Stimulated activated CD4-positive, alpha-beta T cell treated with anti-CD3 and anti-CD28 coated beads, Interleukin-1b, Interleukin-23, amount 100 ng/mL, for 1 hour (primary cell): ENCODE measurements around the gene PER3.
"Not testable (repeated sequence)": the region's sequence is repeated elsewhere in the genome, so short reads cannot be mapped to it uniquely, and the experiment has no call there.

ENCODE experiments used
- DNase-seq, 2 donors: peaks; one replicate each; pipeline ENCODE4 v3.0.0-alpha.2; 2020; ENCODE audit warnings: low read depth in 2 of 2

Gene PER3

GRCh38 chr1:7778133-7778628 is 5.9 kb upstream of the PER3 start:
- DNase-seq = no peak

DNA sequence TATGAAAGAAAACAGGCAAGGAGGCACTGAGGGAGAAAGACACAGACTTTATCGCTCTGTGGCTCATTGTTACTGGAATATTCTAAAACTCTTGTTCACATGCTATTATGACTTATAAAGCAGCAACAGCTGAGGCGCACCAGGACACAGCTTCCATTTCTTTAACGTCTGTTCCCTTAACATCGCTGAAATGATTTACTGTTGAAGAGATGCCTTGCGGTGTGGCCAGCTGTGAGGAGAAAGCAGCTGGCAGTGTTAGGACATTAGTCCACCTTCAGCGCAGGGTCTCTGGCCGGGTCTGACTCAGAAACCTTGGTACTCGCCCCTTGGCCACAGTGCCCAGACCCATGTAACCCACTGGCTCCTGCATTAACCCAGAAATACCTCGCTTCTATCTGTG is 3.1 kb upstream of the PER3 start:
- no peak for DNase-seq

GRCh38 chr1:7781501-7781900 is 2.6 kb upstream of the PER3 start:
- DNase-seq = no peak

DNA sequence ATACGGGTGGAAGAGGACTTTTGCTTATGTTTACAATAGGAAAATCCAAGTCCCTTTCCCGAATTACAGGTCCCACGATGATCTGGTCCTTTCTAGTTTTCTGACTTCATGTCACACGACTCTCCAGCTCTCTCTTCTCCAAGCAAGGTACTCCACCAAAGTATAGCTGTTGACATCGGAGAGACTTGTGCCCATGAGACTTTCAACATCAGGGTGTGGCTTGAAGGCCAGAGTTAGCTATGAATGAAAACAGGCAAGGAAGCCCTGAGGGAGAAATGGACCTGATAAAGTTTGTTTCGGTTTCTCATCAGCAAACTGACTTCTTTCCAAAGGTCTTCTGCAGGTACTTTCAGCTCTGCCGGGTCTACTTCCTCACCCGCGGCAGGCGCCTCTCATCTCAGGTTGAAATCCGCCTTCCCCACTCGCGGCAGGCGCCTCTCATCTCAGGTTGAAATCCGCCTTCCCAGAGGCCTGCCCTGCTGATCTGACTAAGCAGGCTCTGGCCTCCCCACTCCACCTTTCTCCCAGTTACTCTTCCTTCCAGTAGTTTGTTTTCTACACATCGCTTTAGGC is 2.1 kb upstream of the PER3 start:
- DNase-seq = no peak

DNA sequence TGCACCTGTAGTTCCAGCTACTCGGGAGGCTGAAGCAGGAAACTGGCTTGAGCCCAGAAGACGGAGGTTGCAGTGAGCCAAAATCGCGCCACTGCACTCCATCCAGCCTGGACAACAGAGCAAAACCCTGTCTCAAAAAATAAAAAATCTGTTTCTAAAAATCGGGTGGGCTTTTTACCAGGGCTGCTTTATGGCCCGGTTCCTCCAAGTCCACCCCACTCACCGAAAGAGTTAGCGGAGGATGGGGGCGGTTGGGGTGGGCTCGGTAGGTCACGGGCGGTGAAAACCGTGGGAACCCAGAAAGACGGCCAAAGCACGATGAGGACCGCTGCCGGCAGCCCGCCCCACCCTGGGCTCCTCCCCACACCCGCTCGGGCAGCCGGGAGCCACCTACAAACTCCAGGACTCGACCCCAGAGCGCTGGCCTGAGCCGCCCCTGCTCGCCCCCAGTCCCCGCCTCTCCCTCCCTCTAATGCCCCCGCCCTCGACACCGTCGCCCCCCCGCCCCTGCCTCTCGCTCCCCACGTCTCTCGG is 846 bp upstream of the PER3 start:
- peak in 1 of 2 donors; percentile 14 for DNase-seq

DNA sequence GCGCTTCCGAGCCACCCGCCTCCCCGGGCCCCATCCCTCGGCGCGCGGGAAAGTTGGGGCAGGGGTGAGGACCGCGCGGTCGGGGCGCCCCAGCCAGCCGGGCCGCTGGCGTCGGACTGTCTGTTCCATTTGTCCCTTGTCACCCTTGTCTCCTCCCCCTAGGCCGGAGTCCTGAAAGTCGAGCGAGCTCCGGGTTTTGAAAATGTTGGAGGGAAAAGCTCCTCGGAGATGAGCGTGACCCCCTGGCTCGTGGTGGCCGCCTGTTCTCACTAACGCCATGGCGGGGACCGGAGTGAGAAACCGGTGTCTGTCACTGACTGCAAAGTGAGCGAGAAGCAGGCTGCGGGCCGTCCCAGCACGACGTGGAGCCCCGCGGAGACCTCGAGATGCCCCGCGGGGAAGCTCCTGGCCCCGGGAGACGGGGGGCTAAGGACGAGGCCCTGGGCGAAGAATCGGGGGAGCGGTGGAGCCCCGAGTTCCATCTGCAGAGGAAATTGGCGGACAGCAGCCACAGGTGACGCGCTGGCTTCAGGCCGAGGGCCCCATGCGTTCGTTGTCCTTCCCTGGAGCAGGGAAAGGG is 491 bp downstream of the PER3 start:
- DNase-seq = no peak

DNA sequence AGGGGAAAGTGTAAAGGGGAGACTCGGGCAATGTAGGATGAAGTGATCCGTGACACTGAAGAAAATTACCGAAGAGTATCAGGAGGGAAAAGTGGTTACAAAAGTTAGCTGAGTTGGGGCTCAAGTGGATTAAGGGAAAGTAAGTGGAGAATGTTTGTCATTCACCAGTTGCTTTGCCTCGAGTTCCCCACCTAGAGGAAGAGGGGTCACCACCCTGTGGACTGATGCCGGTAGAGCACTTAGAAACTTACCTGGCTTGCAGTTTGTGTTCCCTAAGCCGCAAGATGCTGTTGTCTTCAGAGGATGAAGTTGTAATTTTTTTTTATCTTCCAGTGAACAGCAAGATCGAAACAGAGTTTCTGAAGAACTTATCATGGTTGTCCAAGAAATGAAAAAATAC is 1.0 kb downstream of the PER3 start:
- DNase-seq = no peak

DNA sequence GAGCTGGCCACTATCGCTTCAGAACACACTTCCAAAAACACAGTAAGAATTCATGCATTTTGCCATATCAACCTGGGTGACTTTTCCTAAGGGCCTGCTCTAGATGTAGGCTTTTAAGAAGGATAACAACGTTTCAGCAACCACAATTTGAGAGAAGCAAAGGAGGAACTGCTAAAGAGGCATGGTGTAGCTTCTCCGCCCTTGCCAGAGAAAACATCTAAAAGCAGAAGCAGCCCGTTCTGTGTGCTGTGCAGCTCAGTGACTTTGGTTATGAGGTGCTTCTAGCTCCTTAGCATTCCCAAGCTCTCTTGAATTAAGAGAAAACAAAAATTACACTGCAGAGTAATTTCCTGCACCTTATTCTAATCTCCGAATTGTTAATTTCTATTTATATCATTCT is 2.7 kb downstream of the PER3 start:
- DNase-seq = no peak

GRCh38 chr1:7789828-7790227 is 5.7 kb downstream of the PER3 start:
- no peak for DNase-seq

GRCh38 chr1:7791027-7791426 is 6.9 kb downstream of the PER3 start:
- not testable (repeated sequence) for DNase-seq

DNA sequence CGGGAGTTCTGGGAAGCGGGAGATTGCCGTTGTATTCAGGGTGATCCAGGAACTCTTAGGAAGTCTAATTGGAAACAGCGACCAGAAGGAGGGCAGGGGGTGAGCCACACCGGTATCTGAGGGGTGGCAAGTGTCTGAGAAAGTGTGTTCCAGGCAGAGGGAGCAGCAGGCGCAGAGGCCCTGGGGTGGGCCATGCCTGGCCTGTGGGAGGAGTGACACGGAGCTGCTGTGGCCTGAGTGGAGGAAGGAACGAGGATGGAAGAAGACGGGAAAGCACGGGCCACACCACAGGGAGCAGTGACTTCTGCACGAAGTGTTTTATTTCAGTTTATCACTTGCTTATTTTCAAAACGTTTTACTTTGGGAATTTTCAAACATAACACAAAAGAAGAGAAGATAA is 11.3 kb downstream of the PER3 start:
- no peak for DNase-seq

GRCh38 chr1:7805460-7805859 is 21.4 kb downstream of the PER3 start:
- no peak for DNase-seq

DNA sequence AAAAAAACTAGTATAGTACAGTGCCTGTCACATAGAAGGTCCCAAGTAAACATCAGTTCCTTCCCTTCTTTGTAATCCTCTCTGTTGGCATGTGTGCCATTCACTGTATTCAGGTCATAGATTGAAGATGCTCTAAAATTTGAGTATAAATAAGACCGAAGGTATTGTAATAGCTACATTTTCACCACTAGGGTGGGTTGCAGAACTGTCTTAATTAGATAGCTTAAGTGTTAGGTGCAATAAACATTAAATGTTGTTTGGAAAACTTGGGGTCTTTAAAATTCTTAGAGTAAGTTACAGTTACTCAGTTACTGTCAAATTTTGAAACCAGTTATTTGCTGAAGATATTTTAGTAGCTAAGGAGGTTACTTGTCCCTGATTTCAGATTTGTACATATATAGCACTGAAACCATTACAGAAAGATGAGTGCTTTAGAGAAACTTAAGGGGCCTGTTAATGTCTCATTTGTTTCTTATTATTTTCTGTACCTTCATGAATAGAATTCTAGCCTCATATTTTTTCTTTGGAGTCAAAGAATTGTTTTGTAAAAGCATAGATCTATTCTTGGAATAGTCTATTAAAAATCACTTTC is 24.3 kb downstream of the PER3 start:
- DNase-seq = no peak

GRCh38 chr1:7809742-7810141 is 25.7 kb downstream of the PER3 start:
- no peak for DNase-seq

- DNase-seq = no peak
Measured at GRCh38 chr1:7810395-7810794, 26.3 kb downstream of the PER3 start.

DNA sequence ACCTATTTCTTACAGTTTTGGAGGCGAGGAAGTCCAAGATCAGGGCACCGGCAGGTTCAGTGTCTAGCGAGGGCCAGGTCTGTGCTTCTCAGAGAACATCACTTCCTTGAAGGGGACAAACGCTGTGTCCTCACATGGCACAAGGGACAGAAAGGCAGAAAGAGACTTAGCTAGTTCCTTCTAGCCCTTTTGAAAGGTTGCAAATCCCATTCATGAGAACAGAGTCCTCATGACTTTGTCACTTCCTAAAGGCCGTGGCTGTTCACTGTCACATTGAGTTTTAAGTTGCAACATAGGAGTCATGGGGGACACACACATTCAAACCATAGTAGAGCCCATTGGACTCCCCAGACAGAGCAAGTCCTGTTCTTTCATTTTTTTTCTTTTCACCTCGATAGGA is 27.4 kb downstream of the PER3 start:
- no peak for DNase-seq

GRCh38 chr1:7813677-7814373 is 29.7 kb downstream of the PER3 start:
- no peak for DNase-seq

DNA sequence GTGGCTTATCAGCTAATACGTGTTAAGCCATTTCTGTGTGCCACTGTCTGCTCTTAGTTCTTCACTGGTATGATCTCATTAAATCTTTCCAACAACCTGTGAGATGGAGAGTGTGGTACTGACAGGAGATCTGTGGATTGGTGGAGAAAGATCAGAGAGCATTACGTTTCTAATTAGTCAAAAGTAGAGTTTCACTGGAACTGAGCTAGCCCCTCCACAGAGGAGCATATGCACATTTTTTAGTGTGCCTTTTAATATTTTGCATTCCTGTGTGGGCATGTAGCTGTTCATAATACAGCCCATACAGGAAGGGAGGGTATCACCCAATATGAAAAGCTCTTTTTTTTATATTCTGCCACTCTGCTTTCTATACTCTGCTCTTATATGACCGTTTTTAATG is 37.2 kb downstream of the PER3 start:
- no peak for DNase-seq

- no peak for DNase-seq
Measured at GRCh38 chr1:7824701-7825100, 40.6 kb downstream of the PER3 start.

- DNase-seq = no peak
Measured at GRCh38 chr1:7826363-7826762, 42.3 kb downstream of the PER3 start.

- no peak for DNase-seq
Measured at GRCh38 chr1:7827126-7827955, 43.2 kb downstream of the PER3 start.

- DNase-seq = no peak
Measured at GRCh38 chr1:7831458-7831857, 47.4 kb downstream of the PER3 start.
